Natural killer cell (primary cell): ENCODE measurements around the gene LSM12. TPM values are rescaled to one million over a fixed set of nuclear protein-coding genes. Genes with fewer than 3 reads are reported as not detected.

Source experiments
- ATAC-seq, 3 donors: fragments of 150-1000 bp in 2 of 3; fragments of 200-7000 bp in 1 of 3; cut with Tn5 transposase; 1 replicate in 1 of 3; 2 replicates in 2 of 3; pipeline ENCODE4 v1.10.0; 2021; ENCODE audit warnings: mild to moderate bottlenecking in 2 of 3, moderate library complexity in 2 of 3
- DNase-seq, 2 donors: peaks; one replicate each; pipeline versions ENCODE4 v3.0.0 to v3.0.0-alpha.2; 2013 to 2021; ENCODE audit warnings: mixed read lengths in 1 of 2
- H3K27ac ChIP-seq: one replicate; pipeline ENCODE4 v1.5.1; 2013; ENCODE audit warnings: mild to moderate bottlenecking, low read length
- H3K27me3 ChIP-seq: one replicate; pipeline ENCODE4 v1.6.1; 2013; ENCODE audit warnings: low read length; ENCODE audit not compliant: control insufficient read depth, insufficient read depth
- H3K36me3 ChIP-seq: one replicate; pipeline ENCODE4 v1.6.1; 2013; ENCODE audit warnings: low read length; ENCODE audit not compliant: control insufficient read depth, insufficient read depth
- H3K4me1 ChIP-seq: one replicate; pipeline ENCODE4 v1.6.1; 2013; ENCODE audit warnings: low read length; ENCODE audit not compliant: control insufficient read depth, insufficient read depth
- H3K4me3 ChIP-seq: one replicate; pipeline ENCODE4 v1.5.1; 2013; ENCODE audit warnings: low read length
- H3K9me3 ChIP-seq: one replicate; pipeline ENCODE4 v1.6.1; 2013; ENCODE audit warnings: low read length; ENCODE audit not compliant: control insufficient read depth, insufficient read depth
- H3K27ac Mint-ChIP-seq, 2 donors: one replicate each; pipeline ENCODE4 v1.8.0; 2022; ENCODE audit warnings: mild to moderate bottlenecking in 2 of 2, mixed read lengths in 2 of 2, moderate library complexity in 1 of 2
- H3K27me3 Mint-ChIP-seq, 2 donors: one replicate each; pipeline ENCODE4 v1.8.0; 2022; ENCODE audit warnings: low read depth in 2 of 2, mixed read lengths in 2 of 2
- H3K36me3 Mint-ChIP-seq: one replicate; pipeline ENCODE4 v1.8.0; 2022; ENCODE audit warnings: mixed read lengths
- H3K4me1 Mint-ChIP-seq, 2 donors: one replicate each; pipeline ENCODE4 v1.8.0; 2022; ENCODE audit warnings: mixed read lengths in 2 of 2
- H3K4me3 Mint-ChIP-seq: one replicate; pipeline ENCODE4 v1.8.0; 2022; ENCODE audit warnings: mild to moderate bottlenecking, moderate library complexity, mixed read lengths
- H3K9me3 Mint-ChIP-seq, 2 donors: one replicate each; pipeline ENCODE4 v1.8.0; 2022; ENCODE audit warnings: mixed read lengths in 2 of 2
- CTCF ChIP-seq: fragments of 200-600 bp; IDR thresholded peaks from one replicate; pipeline ENCODE4 v1.8.0; 2022; ENCODE audit warnings: antibody characterized with exemption
- WGBS: methylation state at CpG from one replicate; pipeline ENCODE4 v1.1.7; 2013; ENCODE audit warnings: missing lambda C conversion rate; ENCODE audit not compliant: insufficient coverage; 5-methylcytosine and 5-hydroxymethylcytosine counted together
- intact Hi-C: fragments of 100-400 bp; cut with micrococcal nuclease; formaldehyde crosslinking; loops from one replicate; pipeline ENCODE4 v1.14.2; 2022
- total RNA-seq, 4 donors: library from RNA; stranded (reverse); fragments of 120-200 nt in 1 of 4; gene quantifications; one replicate each; pipeline versions ENCODE4 v1.2.3 to v1.2.4, GENCODE V29; 2013 to 2022

The LSM12 gene
- total RNA-seq, 3 donors from 2014 or later (not counting 1 experiment from before 2014, with no cell fraction given) = 46.9 to 54.0 (median 51.8) TPM

- Mint-ChIP-seq H3K4me1 (peaks cover 0 to 4% of the 10 kb centered on the region in 2 donors), H3K27ac (no peak overlapping the region), H3K4me3 (peak overlapping the region; percentile 21), H3K9me3 (no peaks in the 10 kb centered on the region), H3K36me3 (no peaks in the 10 kb centered on the region), H3K27me3 (no peaks in the 10 kb centered on the region)
- Histone ChIP-seq H3K27ac (no peak overlapping the region), H3K4me1 (no peaks in the 10 kb centered on the region), H3K36me3 (peaks cover 42% of the 10 kb centered on the region), H3K9me3 (no peaks in the 10 kb centered on the region), H3K27me3 (no peaks in the 10 kb centered on the region), H3K4me3 (no peak overlapping the region)
- intact Hi-C loops = no loop called here
- WGBS = 92% methylated on average over 5 of the region's 5 CpGs
- no peak for TF ChIP-seq CTCF
- ATAC-seq (no peak), DNase-seq (no peak)
Observed at GRCh38 chr17:44085908-44086307, 19.4 kb upstream of the LSM12 start.

- no peak overlapping the region for H3K27ac ChIP-seq
- TF ChIP-seq CTCF = no peak
- no peaks in the 10 kb centered on the region for H3K9me3 ChIP-seq
- no peak overlapping the region for H3K4me3 Mint-ChIP-seq
- no peaks in the 10 kb centered on the region for H3K9me3 Mint-ChIP-seq
- no peak overlapping the region for H3K4me3 ChIP-seq
- DNase-seq (no peak), ATAC-seq (no peak)
- peaks cover 42% of the 10 kb centered on the region for H3K36me3 ChIP-seq
- no peak overlapping the region for H3K27ac Mint-ChIP-seq
- no peaks in the 10 kb centered on the region for H3K27me3 ChIP-seq
- H3K4me1 Mint-ChIP-seq = peaks cover 0 to 4% of the 10 kb centered on the region in 2 donors
- WGBS = 94% methylated on average over 7 of the region's 7 CpGs
- no peaks in the 10 kb centered on the region for H3K36me3 Mint-ChIP-seq
- H3K27me3 Mint-ChIP-seq = no peaks in the 10 kb centered on the region
- no peaks in the 10 kb centered on the region for H3K4me1 ChIP-seq
- intact Hi-C loops = no loop called here
Observed at GRCh38 chr17:44084921-44085320, 18.4 kb upstream of the LSM12 start.

- H3K36me3 ChIP-seq = peaks cover 42% of the 10 kb centered on the region
- Mint-ChIP-seq H3K4me3 (no peak overlapping the region), H3K9me3 (no peaks in the 10 kb centered on the region), H3K27me3 (no peaks in the 10 kb centered on the region), H3K27ac (no peak overlapping the region), H3K36me3 (no peaks in the 10 kb centered on the region), H3K4me1 (peaks cover 0 to 4% of the 10 kb centered on the region in 2 donors)
- no peak for TF ChIP-seq CTCF
- no peaks in the 10 kb centered on the region for H3K4me1 ChIP-seq
- H3K9me3 ChIP-seq = no peaks in the 10 kb centered on the region
- intact Hi-C loops = no loop called here
- no peak overlapping the region for H3K27ac ChIP-seq
- peak in 1 of 2 donors; percentile 44 for DNase-seq
- no peak overlapping the region for H3K4me3 ChIP-seq
- ATAC-seq = peak in 2 of 3 donors; percentile 20 to 23
- WGBS = 85% methylated on average over 10 of the region's 10 CpGs
- H3K27me3 ChIP-seq = no peaks in the 10 kb centered on the region
Observed at GRCh38 chr17:44084131-44084538, 17.7 kb upstream of the LSM12 start.

- Mint-ChIP-seq H3K4me3 (no peak overlapping the region), H3K9me3 (no peaks in the 10 kb centered on the region), H3K27me3 (no peaks in the 10 kb centered on the region), H3K27ac (no peak overlapping the region), H3K4me1 (peaks cover 0 to 4% of the 10 kb centered on the region in 2 donors), H3K36me3 (no peaks in the 10 kb centered on the region)
- 93% methylated on average over 12 of the region's 12 CpGs for WGBS
- ATAC-seq (no peak), DNase-seq (no peak)
- no peak for TF ChIP-seq CTCF
- Histone ChIP-seq H3K9me3 (no peaks in the 10 kb centered on the region), H3K4me1 (no peaks in the 10 kb centered on the region), H3K27ac (no peak overlapping the region), H3K36me3 (peaks cover 49% of the 10 kb centered on the region), H3K4me3 (no peak overlapping the region), H3K27me3 (no peaks in the 10 kb centered on the region)
- intact Hi-C loops = no loop called here
Observed at GRCh38 chr17:44083250-44083849, 16.9 kb upstream of the LSM12 start.
